ENCODE data around the gene TBC1D1.
A peak's percentile ranks its signal among the peaks of the same experiment; 100 is the strongest.

The TBC1D1 gene

GRCh38 chr4:38132843-38133662, 242.2 kb downstream of the TBC1D1 start:
- no peak for DNase-seq

- DNase-seq = no peak
Measured at GRCh38 chr4:38133711-38134480, 243.0 kb downstream of the TBC1D1 start.

GRCh38 chr4:38135201-38135600, 244.3 kb downstream of the TBC1D1 start:
- no peak for DNase-seq

GRCh38 chr4:38136604-38137003, 245.7 kb downstream of the TBC1D1 start:
- no peak for DNase-seq

- no peak for DNase-seq
Measured at GRCh38 chr4:38137080-38137479, 246.2 kb downstream of the TBC1D1 start.

- no peak for DNase-seq
Measured at GRCh38 chr4:38138363-38138762, 247.5 kb downstream of the TBC1D1 start.

- DNase-seq = no peak
Measured at GRCh38 chr4:38139187-38139586, 248.3 kb downstream of the TBC1D1 start.

GRCh38 chr4:38140643-38141203, 249.8 kb downstream of the TBC1D1 start:
- no peak for DNase-seq

- DNase-seq = no peak
Measured at GRCh38 chr4:38141808-38142500, 251.1 kb downstream of the TBC1D1 start.

- DNase-seq = no peak
Measured at GRCh38 chr4:38144031-38144430, 253.1 kb downstream of the TBC1D1 start.

GRCh38 chr4:38145033-38145678, 254.3 kb downstream of the TBC1D1 start:
- no peak for DNase-seq

- no peak for DNase-seq
Measured at GRCh38 chr4:38145741-38146140, 254.9 kb downstream of the TBC1D1 start.

- no peak for DNase-seq
Measured at GRCh38 chr4:38146383-38146782, 255.5 kb downstream of the TBC1D1 start.

- no peak for DNase-seq
Measured at GRCh38 chr4:38149472-38149996, 258.6 kb downstream of the TBC1D1 start.

- DNase-seq = no peak
Measured at GRCh38 chr4:38149997-38150671, 259.2 kb downstream of the TBC1D1 start.

GRCh38 chr4:38150766-38151165, 259.9 kb downstream of the TBC1D1 start:
- peak; percentile 68 for DNase-seq

- DNase-seq = no peak
Measured at GRCh38 chr4:38151873-38152272, 261.0 kb downstream of the TBC1D1 start.

GRCh38 chr4:38152305-38152704, 261.4 kb downstream of the TBC1D1 start:
- no peak for DNase-seq

- DNase-seq = no peak
Measured at GRCh38 chr4:38152721-38153386, 262.0 kb downstream of the TBC1D1 start.

GRCh38 chr4:38153387-38153760, 262.5 kb downstream of the TBC1D1 start:
- DNase-seq = no peak

- DNase-seq = no peak
Measured at GRCh38 chr4:38154252-38154651, 263.4 kb downstream of the TBC1D1 start.

Data from amniotic stem cell (primary cell).